GM23248 (cell line): ENCODE measurements around the gene CSNK2A2.

Experiments used
- EZH2 ChIP-seq: fragments of 200-600 bp; sonication (generic); IDR thresholded peaks from 2 replicates; pipeline ENCODE4 v1.6.1; 2018; ENCODE audit warnings: antibody characterized with exemption, mild to moderate bottlenecking; ENCODE audit not compliant: insufficient read depth, poor library complexity, severe bottlenecking
- EZH2phosphoT487 ChIP-seq: fragments of 200-600 bp; sonication (generic); IDR thresholded peaks from 2 replicates; pipeline ENCODE4 v1.6.1; 2018; ENCODE audit warnings: antibody characterized with exemption, moderate library complexity, mild to moderate bottlenecking, low read depth; ENCODE audit not compliant: insufficient read depth

GRCh38 chr16:58155839-58156238 is 42.1 kb downstream of the CSNK2A2 start:
- TF ChIP-seq EZH2phosphoT487 (no peak), EZH2 (no peak)
